Measurements from ENCODE around the gene RAD51B.
A peak's percentile ranks its signal among the peaks of the same experiment; 100 is the strongest.

RAD51B gene

GRCh38 chr14:68616221-68616902 is 796.8 kb downstream of the RAD51B start:
- no peak overlapping the region for H3K27ac ChIP-seq
- DNase-seq (ENCODE audit: low spot score): peak; percentile 26
- ChIA-PET CTCF (interaction anchor here (0.6 kb wide), 1 partner anchor 50 kb away, joined by 3 read pairs; no protein-coding TSS in a partner anchor), POLR2A (ENCODE audit: low non-redundant PET) (no interaction called here)
- TF ChIP-seq CTCF (conservative IDR thresholded peaks at IDR 0.05; ENCODE audit: low read depth): no peak

GRCh38 chr14:68619790-68620574 is 800.4 kb downstream of the RAD51B start:
- CTCF ChIA-PET: no interaction called here
- no peak for DNase-seq (ENCODE audit: low spot score)
- POLR2A ChIA-PET (ENCODE audit: low non-redundant PET): no interaction called here
- no peak overlapping the region for H3K27ac ChIP-seq
- TF ChIP-seq CTCF (conservative IDR thresholded peaks at IDR 0.05; ENCODE audit: low read depth): no peak

GRCh38 chr14:68621400-68622365 is 802.1 kb downstream of the RAD51B start:
- DNase-seq (ENCODE audit: low spot score): no peak
- POLR2A ChIA-PET (ENCODE audit: low non-redundant PET): no interaction called here
- no peak overlapping the region for H3K27ac ChIP-seq
- CTCF ChIA-PET: interaction anchor here (0.7 kb wide), 2 partner anchors 8 to 351 kb away, joined by 3 to 4 read pairs; no protein-coding TSS in a partner anchor
- no peak for TF ChIP-seq CTCF (conservative IDR thresholded peaks at IDR 0.05; ENCODE audit: low read depth)

- POLR2A ChIA-PET (ENCODE audit: low non-redundant PET): no interaction called here
- no peak for DNase-seq (ENCODE audit: low spot score)
- H3K27ac ChIP-seq: no peak overlapping the region
- CTCF ChIA-PET: interaction anchor here (0.6 kb wide), 1 partner anchor 116 kb away, joined by 3 read pairs; no protein-coding TSS in a partner anchor
- no peak for TF ChIP-seq CTCF (conservative IDR thresholded peaks at IDR 0.05; ENCODE audit: low read depth)
Measured at GRCh38 chr14:68622856-68623255, 803.3 kb downstream of the RAD51B start.

GRCh38 chr14:68623307-68623706 is 803.7 kb downstream of the RAD51B start:
- POLR2A ChIA-PET (ENCODE audit: low non-redundant PET): no interaction called here
- DNase-seq (ENCODE audit: low spot score): no peak
- TF ChIP-seq CTCF (conservative IDR thresholded peaks at IDR 0.05; ENCODE audit: low read depth): no peak
- CTCF ChIA-PET: interaction anchor here (0.6 kb wide), 1 partner anchor 116 kb away, joined by 3 read pairs; no protein-coding TSS in a partner anchor
- no peak overlapping the region for H3K27ac ChIP-seq

GRCh38 chr14:68623826-68624225 is 804.2 kb downstream of the RAD51B start:
- ChIA-PET CTCF (no interaction called here), POLR2A (ENCODE audit: low non-redundant PET) (no interaction called here)
- TF ChIP-seq CTCF (conservative IDR thresholded peaks at IDR 0.05; ENCODE audit: low read depth): no peak

More at GRCh38 chr14:68623826-68624225, 804.2 kb downstream of the RAD51B start:
- DNase-seq (ENCODE audit: low spot score): no peak
- no peak overlapping the region for H3K27ac ChIP-seq

Data from RWPE1 (cell line).